Spleen (tissue), 11 donors: Measurements from ENCODE around the gene GRIN3A. TPM values are rescaled to one million over a fixed set of nuclear protein-coding genes. Genes with fewer than 3 reads are reported as not detected.

Experiments
- DNase-seq: peaks from one replicate; pipeline ENCODE4 v3.0.0-alpha.2; 2020
- H3K27ac ChIP-seq, 8 donors: fragments of 200-600 bp; sonication (generic) in 7 of 8; 1 replicate in 4 of 8; 2 replicates in 4 of 8; pipeline versions ENCODE4 v1.5.0 to v1.8.0; 2016 to 2021; ENCODE audit warnings: inconsistent platforms in 4 of 8, mild to moderate bottlenecking in 4 of 8, moderate library complexity in 1 of 8
- H3K27me3 ChIP-seq, 7 donors: fragments of 200-600 bp; sonication (generic) in 6 of 7; replicated peaks in 1 of 7; 1 replicate in 4 of 7; 2 replicates in 3 of 7; pipeline versions ENCODE4 v1.5.0 to v1.8.0; 2016 to 2021; ENCODE audit warnings: inconsistent platforms in 3 of 7, mild to moderate bottlenecking in 1 of 7
- H3K36me3 ChIP-seq, 6 donors: fragments of 200-600 bp; sonication (generic) in 5 of 6; 1 replicate in 4 of 6; 2 replicates in 2 of 6; pipeline versions ENCODE4 v1.5.0 to v1.8.0; 2016 to 2021; ENCODE audit warnings: inconsistent platforms in 2 of 6
- H3K4me1 ChIP-seq, 6 donors: fragments of 200-600 bp; sonication (generic) in 5 of 6; 1 replicate in 3 of 6; 2 replicates in 3 of 6; pipeline versions ENCODE4 v1.5.0 to v1.8.0; 2016 to 2021; ENCODE audit warnings: inconsistent platforms in 3 of 6
- H3K4me3 ChIP-seq, 8 donors: fragments of 200-600 bp; sonication (generic) in 7 of 8; 1 replicate in 4 of 8; 2 replicates in 4 of 8; pipeline versions ENCODE4 v1.5.0 to v1.8.0; 2016 to 2021; ENCODE audit warnings: inconsistent platforms in 4 of 8, mild to moderate bottlenecking in 4 of 8, moderate library complexity in 2 of 8
- H3K9me3 ChIP-seq, 8 donors: fragments of 200-600 bp; sonication (generic) in 7 of 8; 1 replicate in 4 of 8; 2 replicates in 4 of 8; pipeline versions ENCODE4 v1.5.0 to v1.8.0; 2016 to 2021; ENCODE audit warnings: inconsistent platforms in 4 of 8
- CTCF ChIP-seq, 11 experiments: fragments of 200-600 bp in 7 of 11; fragments of 450-650 bp in 4 of 11; sonication (generic) in 4 of 11; IDR thresholded peaks in 8 of 11; conservative IDR thresholded peaks in 3 of 11; 1 replicate in 7 of 11; 2 replicates in 4 of 11; pipeline versions ENCODE4 v1.4.0 to v1.8.0; 2016 to 2021; ENCODE audit warnings: antibody characterized with exemption in 11 of 11, inconsistent platforms in 4 of 11, mild to moderate bottlenecking in 1 of 11
- POLR2A ChIP-seq, 3 donors: fragments of 450-650 bp; IDR thresholded peaks; one replicate each; pipeline ENCODE4 v1.5.1; 2017; ENCODE audit warnings: antibody characterized with exemption in 3 of 3, mild to moderate bottlenecking in 1 of 3
- POLR2AphosphoS5 ChIP-seq, 3 donors: sonication (generic); formaldehyde crosslinking; IDR thresholded peaks; one replicate each; pipeline ENCODE4 v1.5.1; 2017; ENCODE audit warnings: antibody characterized with exemption in 3 of 3
- WGBS, 5 donors: extraction: QIAGEN DNeasy Blood & Tissue Kit in 3 of 5; methylation state at CpG; one replicate each; pipeline versions ENCODE4 v1.1.5 to v1.1.7; 2013 to 2018; 5-methylcytosine and 5-hydroxymethylcytosine counted together
- intact Hi-C: fragments of 100-400 bp; cut with DNase I; formaldehyde crosslinking; loops from one replicate; pipeline ENCODE4 v1.15.0; 2023; ENCODE audit warnings: low total_unique reads
- polyA plus RNA-seq, 3 donors: library from polyadenylated mRNA; stranded (reverse); fragments of 200-250 nt; gene quantifications; one replicate each; pipeline ENCODE4 v1.2.1, GENCODE V29; 2013
- total RNA-seq, 7 donors: library from RNA; depleted of rRNA in 3 of 7; stranded (reverse); fragments of >200 nt in 3 of 7; fragmentation: NEBNext Ultra II Directional in 4 of 7; extraction: Animal tissue kit (Norgen Biotek cat#: 25700) in 4 of 7; gene quantifications; one replicate each; pipeline versions ENCODE4 v1.1.0 to v1.2.1, GENCODE V29; 2016 to 2021
- donor health status: healthy with polysubstance abuse.
- donor health status: DM: no; HTN: no; CAD: no; lungs with moderate emphysema.
- donor health status: DM: no; HTN: no; CAD: no.
- donor health status: Bipolar disorder and iron deficiency.
- donor health status: healthy.
- donor health status: DM: no; HTN: no; CAD: no.
- donor health status: DM: yes; HTN: yes; CAD: no.

GRIN3A gene
- total and polyA plus RNA-seq, 10 donors: 0.07 to 1.6 (median 0.75) TPM

DNA sequence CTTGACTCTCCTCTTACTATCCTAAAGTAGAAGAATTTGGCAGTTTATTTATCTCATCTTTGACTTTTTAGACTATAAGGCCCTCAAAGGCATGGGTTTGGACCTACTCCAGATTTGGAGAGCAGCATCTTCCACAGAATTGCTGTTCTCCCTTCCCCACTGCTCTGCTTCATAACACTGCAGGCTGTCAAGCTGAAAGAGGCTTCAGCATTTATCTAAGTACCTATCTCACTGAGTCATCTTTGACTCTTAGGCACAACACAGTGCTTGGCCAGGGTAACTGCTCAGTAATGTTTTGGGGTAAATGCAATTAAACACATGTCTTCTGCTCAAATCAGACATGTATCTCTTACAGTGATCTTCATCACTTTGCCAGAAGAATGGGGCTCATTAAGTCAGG is 60.6 kb downstream of the GRIN3A start:
- intact Hi-C loops: no loop called here
- H3K4me1 ChIP-seq: no peaks in the 10 kb centered on the region
- H3K4me3 ChIP-seq: no peak overlapping the region
- no peaks in the 10 kb centered on the region for H3K36me3 ChIP-seq
- no peaks in the 10 kb centered on the region for H3K27me3 ChIP-seq
- H3K9me3 ChIP-seq: no peaks in the 10 kb centered on the region
- TF ChIP-seq POLR2AphosphoS5 (IDR thresholded peaks at IDR 0.05) (no peak), CTCF (IDR thresholded peaks at IDR 0.05 in 8 of 11, conservative IDR thresholded peaks at IDR 0.05 in 3 of 11) (no peak), POLR2A (IDR thresholded peaks at IDR 0.05) (no peak)
- DNase-seq: no peak
- no peak overlapping the region for H3K27ac ChIP-seq

GRCh38 chr9:101675341-101675740 is 63.1 kb downstream of the GRIN3A start:
- Histone ChIP-seq H3K27me3 (no peaks in the 10 kb centered on the region), H3K36me3 (no peaks in the 10 kb centered on the region), H3K4me1 (no peaks in the 10 kb centered on the region), H3K9me3 (no peaks in the 10 kb centered on the region), H3K4me3 (no peak overlapping the region), H3K27ac (no peak overlapping the region)
- intact Hi-C loops: no loop called here
- no peak for DNase-seq
- 60 to 73% (median 68%) methylated on average over 1 of the region's 1 CpG for WGBS, 5 donors
- TF ChIP-seq CTCF (IDR thresholded peaks at IDR 0.05 in 8 of 11, conservative IDR thresholded peaks at IDR 0.05 in 3 of 11) (no peak), POLR2A (IDR thresholded peaks at IDR 0.05) (no peak), POLR2AphosphoS5 (IDR thresholded peaks at IDR 0.05) (no peak)

DNA sequence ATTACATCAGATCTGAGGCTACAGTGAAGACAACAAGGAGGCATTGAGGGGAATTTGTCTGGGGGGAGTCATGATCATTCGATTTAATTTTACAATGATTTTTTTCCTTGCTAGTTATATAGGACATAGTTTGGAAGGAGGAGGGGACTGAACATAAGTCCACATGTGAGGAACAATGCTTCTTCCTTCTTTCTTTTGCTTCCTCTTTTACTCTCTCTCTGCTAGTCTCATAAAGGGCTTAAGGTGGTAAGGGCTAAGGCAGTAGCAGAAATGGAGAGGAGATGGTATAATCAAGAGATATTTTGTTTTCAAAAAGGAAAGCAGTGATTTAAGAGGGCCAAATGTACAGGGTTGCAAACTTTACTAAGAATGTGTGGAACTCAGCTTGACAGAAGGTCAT is 64.3 kb downstream of the GRIN3A start:
- Histone ChIP-seq H3K4me3 (no peak overlapping the region), H3K36me3 (no peaks in the 10 kb centered on the region), H3K9me3 (no peaks in the 10 kb centered on the region), H3K4me1 (no peaks in the 10 kb centered on the region), H3K27ac (no peak overlapping the region), H3K27me3 (no peaks in the 10 kb centered on the region)
- DNase-seq: no peak
- intact Hi-C loops: no loop called here
- 65 to 81% (median 66%) methylated on average over 1 of the region's 1 CpG for WGBS, 5 donors
- no peak for TF ChIP-seq POLR2AphosphoS5 (IDR thresholded peaks at IDR 0.05)
- TF ChIP-seq CTCF (IDR thresholded peaks at IDR 0.05 in 8 of 11, conservative IDR thresholded peaks at IDR 0.05 in 3 of 11): no peak
- TF ChIP-seq POLR2A (IDR thresholded peaks at IDR 0.05): no peak

DNA sequence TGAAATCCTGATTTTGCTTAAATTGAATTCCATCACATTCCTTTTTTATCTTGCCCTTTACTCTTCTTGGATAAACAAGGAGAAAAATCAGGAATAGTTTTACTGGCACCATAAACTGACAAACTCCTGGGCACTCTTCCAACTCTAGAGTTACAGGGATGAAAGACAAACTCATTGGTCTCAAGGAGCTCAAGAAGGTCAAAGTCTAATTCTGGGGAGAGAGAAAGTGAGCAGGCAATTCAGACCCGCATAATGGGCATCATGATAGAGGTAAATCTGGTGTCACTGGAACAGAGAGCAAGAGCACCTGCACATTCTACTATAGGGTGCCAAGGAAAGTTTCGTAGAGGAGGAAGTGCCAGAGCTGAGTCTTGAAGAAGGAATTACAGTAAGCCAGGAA is 64.8 kb downstream of the GRIN3A start:
- no peaks in the 10 kb centered on the region for H3K36me3 ChIP-seq
- H3K9me3 ChIP-seq: no peaks in the 10 kb centered on the region
- no peaks in the 10 kb centered on the region for H3K27me3 ChIP-seq
- no peak overlapping the region for H3K27ac ChIP-seq
- no peak overlapping the region for H3K4me3 ChIP-seq
- H3K4me1 ChIP-seq: no peaks in the 10 kb centered on the region
- intact Hi-C loops: no loop called here
- TF ChIP-seq POLR2AphosphoS5 (IDR thresholded peaks at IDR 0.05) (no peak), POLR2A (IDR thresholded peaks at IDR 0.05) (no peak), CTCF (IDR thresholded peaks at IDR 0.05 in 8 of 11, conservative IDR thresholded peaks at IDR 0.05 in 3 of 11) (no peak)
- no peak for DNase-seq
- WGBS, 5 donors: 68 to 88% (median 72%) methylated on average over 2 of the region's 2 CpGs
